ENCODE measurements around the gene NCOA7. TPM values are rescaled to one million over a fixed set of nuclear protein-coding genes. Genes with fewer than 3 reads are reported as not detected.
A peak's percentile ranks its signal among the peaks of the same experiment; 100 is the strongest.

The NCOA7 gene
- polyA plus RNA-seq, 1 of the 3 experiments (the other 2 are of a cell fraction): 16.3 TPM

DNA sequence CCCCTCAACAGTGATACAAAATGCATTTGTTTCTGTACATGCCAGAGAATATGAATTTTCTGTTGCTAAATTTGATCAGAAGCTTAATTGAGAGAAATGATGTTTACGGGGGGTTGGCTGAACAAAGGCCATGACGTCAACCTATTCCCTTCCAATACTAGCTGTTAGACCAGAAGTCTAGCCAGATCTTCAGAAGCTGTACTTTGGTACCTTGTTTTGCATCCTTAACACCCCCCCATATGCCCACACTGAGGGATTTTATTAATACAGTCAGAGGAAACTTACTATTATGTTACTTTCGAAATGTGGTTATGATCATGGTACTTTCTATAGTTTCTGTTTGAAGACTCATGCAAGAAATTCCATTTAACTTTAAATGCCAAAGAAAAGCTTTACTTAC, 3.1 kb downstream of the NCOA7 start:
- H3K4me1 ChIP-seq (ENCODE audit: control insufficient read depth in 1 of 2, insufficient read depth in 2 of 2, low read depth in 1 of 2, low read length in 1 of 2): peaks cover 43 to 46% of the 10 kb centered on the region in 2 experiments
- peak; percentile 42 for DNase-seq
- peak overlapping the region; percentile 86 for H3K27ac ChIP-seq (ENCODE audit: low read depth in 2 of 2, low read length in 1 of 2)
- ChIA-PET POLR2A (no interaction called here), CTCF (interaction anchor here (0.9 to 2.5 kb wide), 6 partner anchors 13 to 176 kb away, joined by 3 to 12 read pairs (median 4); partner anchors contain the start of gene HINT3)
- H3K9me3 ChIP-seq: no peaks in the 10 kb centered on the region
- H3F3A ChIP-seq (replicated peaks; ENCODE audit: insufficient read depth): peaks cover 50% of the 10 kb centered on the region
- peak overlapping the region; percentile 29; the same call in 1 of the 2 replicates for H3K9ac ChIP-seq
- peaks cover 55% of the 10 kb centered on the region for H3K79me2 ChIP-seq (ENCODE audit: insufficient read depth)
- H2AFZ ChIP-seq (ENCODE audit: low read depth): peak overlapping the region; percentile 15; the same call in 1 of the 2 replicates
- H3K9me2 ChIP-seq: no peaks in the 10 kb centered on the region
- TF ChIP-seq RAD21 (IDR thresholded peaks at IDR 0.05; ENCODE audit: low read length) (0 out of 2 replicates have a peak, but pooled peaks have one; percentile 6), CHD2 (IDR thresholded peaks at IDR 0.05; ENCODE audit: low read length, partially characterized antibody) (no peak)
- 13% methylated on average over 3 of the region's 3 CpGs for WGBS (ENCODE audit: low lambda C conversion rate)
- peaks cover 7 to 11% of the 10 kb centered on the region in 2 experiments for H3K36me3 ChIP-seq (replicated peaks in 1 of 2; ENCODE audit: control insufficient read depth in 1 of 2, insufficient read depth in 2 of 2, low read length in 1 of 2)
- H3K27me3 ChIP-seq (ENCODE audit: insufficient read depth): no peaks in the 10 kb centered on the region
- peak overlapping the region; percentile 39 to 67 for H3K4me3 ChIP-seq (ENCODE audit: low read depth in 2 of 2, low read length in 1 of 2)
- H3K4me2 ChIP-seq: peak overlapping the region; percentile 95
- H4K20me1 ChIP-seq (ENCODE audit: insufficient read depth): no peaks in the 10 kb centered on the region

DNA sequence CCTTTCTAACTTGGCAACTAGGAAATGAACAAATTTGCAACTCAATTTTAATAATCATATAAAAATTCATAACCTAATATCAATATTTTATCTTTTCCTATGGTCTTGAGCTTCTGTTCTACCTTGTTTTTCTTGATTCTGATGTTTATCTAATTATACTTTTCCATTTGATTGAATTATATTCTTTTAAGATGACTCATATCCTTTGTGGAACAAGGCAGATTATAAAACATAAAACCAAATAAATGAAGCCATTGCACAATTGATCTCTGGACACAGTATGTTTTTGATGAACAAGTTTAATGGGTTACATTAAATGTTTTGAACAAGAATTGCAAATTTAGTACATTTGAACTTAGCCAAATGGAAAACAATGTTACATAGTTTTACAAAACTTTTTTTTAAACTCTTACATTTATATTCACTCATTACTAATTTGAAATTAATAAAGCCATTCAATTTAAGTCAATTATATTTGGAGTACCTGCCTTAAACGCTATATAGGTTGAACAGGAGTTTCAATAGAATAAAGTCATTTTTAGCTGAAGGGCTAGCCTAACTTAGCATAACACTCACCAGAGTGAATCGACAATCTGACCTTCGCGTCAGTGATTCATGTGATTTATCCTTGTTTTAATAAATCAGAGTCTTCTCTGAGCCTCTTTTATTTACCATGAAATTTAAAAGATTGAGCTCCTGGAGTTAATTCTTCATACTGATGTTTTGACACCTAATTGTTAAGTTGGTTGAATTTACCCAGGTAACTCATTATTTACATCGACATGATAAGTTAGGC, 3.8 kb downstream of the NCOA7 start:
- Histone ChIP-seq H3K27ac (ENCODE audit: low read depth in 2 of 2, low read length in 1 of 2) (peak overlapping the region; percentile 86), H3K4me2 (peak overlapping the region; percentile 95), H3K4me1 (ENCODE audit: control insufficient read depth in 1 of 2, insufficient read depth in 2 of 2, low read depth in 1 of 2, low read length in 1 of 2) (peaks cover 39 to 43% of the 10 kb centered on the region in 2 experiments), H3K4me3 (ENCODE audit: low read depth in 2 of 2, low read length in 1 of 2) (peak overlapping the region; percentile 39 to 67; a peak in 2 of 4 replicates), H3K36me3 (replicated peaks in 1 of 2; ENCODE audit: control insufficient read depth in 1 of 2, insufficient read depth in 2 of 2, low read length in 1 of 2) (peaks cover 7 to 11% of the 10 kb centered on the region in 2 experiments), H2AFZ (ENCODE audit: low read depth) (no peak overlapping the region), H3K9me2 (no peaks in the 10 kb centered on the region), H3K9ac (peak overlapping the region; percentile 29; the same call in 1 of the 2 replicates), H3K79me2 (ENCODE audit: insufficient read depth) (peaks cover 55% of the 10 kb centered on the region), H3F3A (replicated peaks; ENCODE audit: insufficient read depth) (peaks cover 45% of the 10 kb centered on the region), H4K20me1 (ENCODE audit: insufficient read depth) (no peaks in the 10 kb centered on the region), H3K9me3 (no peaks in the 10 kb centered on the region), H3K27me3 (ENCODE audit: insufficient read depth) (no peaks in the 10 kb centered on the region)
- no peak for DNase-seq
- ChIA-PET CTCF (interaction anchor here (0.8 to 2.5 kb wide), 10 partner anchors 12 to 494 kb away, joined by 3 to 12 read pairs (median 3); partner anchors contain the start of gene HINT3), POLR2A (no interaction called here)
- 84% methylated on average over 5 of the region's 5 CpGs for WGBS (ENCODE audit: low lambda C conversion rate)
- TF ChIP-seq MEF2A (IDR thresholded peaks at IDR 0.05; ENCODE audit: borderline replicate concordance, low read depth) (no peak), EZH2phosphoT487 (IDR thresholded peaks at IDR 0.05; ENCODE audit: borderline replicate concordance, low read depth) (no peak), TEAD4 (IDR thresholded peaks at IDR 0.05; ENCODE audit: borderline replicate concordance, insufficient read depth) (no peak), FOSL2 (IDR thresholded peaks at IDR 0.05; ENCODE audit: borderline replicate concordance, low read depth) (peak; percentile 40; the same call in 1 of the 2 replicates), USF1 (IDR thresholded peaks at IDR 0.05; ENCODE audit: borderline replicate concordance, low read depth) (no peak), TCF12 (IDR thresholded peaks at IDR 0.05) (peak; percentile 57; the same call in 1 of the 2 replicates), MAX (IDR thresholded peaks at IDR 0.05; ENCODE audit: low read depth) (no peak), RAD21 (IDR thresholded peaks at IDR 0.05; ENCODE audit: low read length) (no peak), TAF1 (IDR thresholded peaks at IDR 0.05; ENCODE audit: borderline replicate concordance, low read depth, low read length) (no peak), JUND (IDR thresholded peaks at IDR 0.05) (peak; percentile 65), NFIC (IDR thresholded peaks at IDR 0.05; ENCODE audit: borderline replicate concordance) (no peak), EP300 (IDR thresholded peaks at IDR 0.05; ENCODE audit: borderline replicate concordance in 1 of 2, low read depth in 1 of 2, low read length in 1 of 2) (0 out of 4 replicates have a peak, but pooled peaks of 1 of the 2 experiments have one; percentile 22), SMC3 (IDR thresholded peaks at IDR 0.05; ENCODE audit: low read depth, low read length) (no peak)
- TF ChIP-seq, protein P1, sequence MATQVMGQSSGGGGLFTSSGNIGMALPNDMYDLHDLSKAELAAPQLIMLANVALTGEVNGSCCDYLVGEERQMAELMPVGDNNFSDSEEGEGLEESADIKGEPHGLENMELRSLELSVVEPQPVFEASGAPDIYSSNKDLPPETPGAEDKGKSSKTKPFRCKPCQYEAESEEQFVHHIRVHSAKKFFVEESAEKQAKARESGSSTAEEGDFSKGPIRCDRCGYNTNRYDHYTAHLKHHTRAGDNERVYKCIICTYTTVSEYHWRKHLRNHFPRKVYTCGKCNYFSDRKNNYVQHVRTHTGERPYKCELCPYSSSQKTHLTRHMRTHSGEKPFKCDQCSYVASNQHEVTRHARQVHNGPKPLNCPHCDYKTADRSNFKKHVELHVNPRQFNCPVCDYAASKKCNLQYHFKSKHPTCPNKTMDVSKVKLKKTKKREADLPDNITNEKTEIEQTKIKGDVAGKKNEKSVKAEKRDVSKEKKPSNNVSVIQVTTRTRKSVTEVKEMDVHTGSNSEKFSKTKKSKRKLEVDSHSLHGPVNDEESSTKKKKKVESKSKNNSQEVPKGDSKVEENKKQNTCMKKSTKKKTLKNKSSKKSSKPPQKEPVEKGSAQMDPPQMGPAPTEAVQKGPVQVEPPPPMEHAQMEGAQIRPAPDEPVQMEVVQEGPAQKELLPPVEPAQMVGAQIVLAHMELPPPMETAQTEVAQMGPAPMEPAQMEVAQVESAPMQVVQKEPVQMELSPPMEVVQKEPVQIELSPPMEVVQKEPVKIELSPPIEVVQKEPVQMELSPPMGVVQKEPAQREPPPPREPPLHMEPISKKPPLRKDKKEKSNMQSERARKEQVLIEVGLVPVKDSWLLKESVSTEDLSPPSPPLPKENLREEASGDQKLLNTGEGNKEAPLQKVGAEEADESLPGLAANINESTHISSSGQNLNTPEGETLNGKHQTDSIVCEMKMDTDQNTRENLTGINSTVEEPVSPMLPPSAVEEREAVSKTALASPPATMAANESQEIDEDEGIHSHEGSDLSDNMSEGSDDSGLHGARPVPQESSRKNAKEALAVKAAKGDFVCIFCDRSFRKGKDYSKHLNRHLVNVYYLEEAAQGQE (IDR thresholded peaks at IDR 0.05; ENCODE audit: low read depth, low read length): no peak
- TF ChIP-seq, protein P2, sequence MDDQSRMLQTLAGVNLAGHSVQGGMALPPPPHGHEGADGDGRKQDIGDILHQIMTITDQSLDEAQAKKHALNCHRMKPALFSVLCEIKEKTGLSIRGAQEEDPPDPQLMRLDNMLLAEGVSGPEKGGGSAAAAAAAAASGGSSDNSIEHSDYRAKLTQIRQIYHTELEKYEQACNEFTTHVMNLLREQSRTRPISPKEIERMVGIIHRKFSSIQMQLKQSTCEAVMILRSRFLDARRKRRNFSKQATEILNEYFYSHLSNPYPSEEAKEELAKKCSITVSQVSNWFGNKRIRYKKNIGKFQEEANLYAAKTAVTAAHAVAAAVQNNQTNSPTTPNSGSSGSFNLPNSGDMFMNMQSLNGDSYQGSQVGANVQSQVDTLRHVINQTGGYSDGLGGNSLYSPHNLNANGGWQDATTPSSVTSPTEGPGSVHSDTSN (IDR thresholded peaks at IDR 0.05): peak; percentile 40; the same call in 1 of the 2 replicates
- TF ChIP-seq, protein P3, sequence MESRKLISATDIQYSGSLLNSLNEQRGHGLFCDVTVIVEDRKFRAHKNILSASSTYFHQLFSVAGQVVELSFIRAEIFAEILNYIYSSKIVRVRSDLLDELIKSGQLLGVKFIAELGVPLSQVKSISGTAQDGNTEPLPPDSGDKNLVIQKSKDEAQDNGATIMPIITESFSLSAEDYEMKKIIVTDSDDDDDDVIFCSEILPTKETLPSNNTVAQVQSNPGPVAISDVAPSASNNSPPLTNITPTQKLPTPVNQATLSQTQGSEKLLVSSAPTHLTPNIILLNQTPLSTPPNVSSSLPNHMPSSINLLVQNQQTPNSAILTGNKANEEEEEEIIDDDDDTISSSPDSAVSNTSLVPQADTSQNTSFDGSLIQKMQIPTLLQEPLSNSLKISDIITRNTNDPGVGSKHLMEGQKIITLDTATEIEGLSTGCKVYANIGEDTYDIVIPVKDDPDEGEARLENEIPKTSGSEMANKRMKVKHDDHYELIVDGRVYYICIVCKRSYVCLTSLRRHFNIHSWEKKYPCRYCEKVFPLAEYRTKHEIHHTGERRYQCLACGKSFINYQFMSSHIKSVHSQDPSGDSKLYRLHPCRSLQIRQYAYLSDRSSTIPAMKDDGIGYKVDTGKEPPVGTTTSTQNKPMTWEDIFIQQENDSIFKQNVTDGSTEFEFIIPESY (IDR thresholded peaks at IDR 0.05; ENCODE audit: borderline replicate concordance, low read depth): no peak

Measured in SK-N-SH (cell line).